GM13976 (cell line): ENCODE results near the gene PPP2R2D.

ENCODE experiments used
- DNase-seq: peaks from one replicate; pipeline ENCODE4 v3.0.0; 2012; ENCODE audit warnings: low spot score
- CTCF ChIP-seq: IDR thresholded peaks from 2 replicates; pipeline ENCODE4 v1.5.1; 2012; ENCODE audit warnings: borderline replicate concordance, mild to moderate bottlenecking; ENCODE audit not compliant: insufficient read depth; ENCODE audit errors: extremely low read depth, missing control alignments, control extremely low read depth
- in situ Hi-C: fragments of 300-500 bp; cut with MboI; formaldehyde crosslinking; loops from one replicate; pipeline ENCODE4 v1.12.0; 2022; ENCODE audit warnings: low sequenced_read_pairs, mixed read lengths, inconsistent platforms; ENCODE audit not compliant: unreplicated experiment

The PPP2R2D gene

GRCh38 chr10:131944412-131944811, 43.6 kb downstream of the PPP2R2D start:
- no peak for DNase-seq
- in situ Hi-C loops, result no loop called here
- TF ChIP-seq CTCF, result no peak

- in situ Hi-C loops, result no loop called here
- no peak for TF ChIP-seq CTCF
- DNase-seq, result no peak
Measured at GRCh38 chr10:131944976-131945695, 44.3 kb downstream of the PPP2R2D start.

- TF ChIP-seq CTCF, result no peak
- DNase-seq, result no peak
- in situ Hi-C loops, result no loop called here
Measured at GRCh38 chr10:131946321-131946751, 45.5 kb downstream of the PPP2R2D start.

- TF ChIP-seq CTCF, result no peak
- no peak for DNase-seq
- in situ Hi-C loops, result no loop called here
Measured at GRCh38 chr10:131946880-131947279, 46.1 kb downstream of the PPP2R2D start.

- in situ Hi-C loops, result no loop called here
- no peak for TF ChIP-seq CTCF
- DNase-seq, result no peak
Measured at GRCh38 chr10:131947631-131948347, 47.0 kb downstream of the PPP2R2D start.

GRCh38 chr10:131948501-131948900, 47.7 kb downstream of the PPP2R2D start:
- TF ChIP-seq CTCF, result no peak
- no peak for DNase-seq
- in situ Hi-C loops, result no loop called here
